K562 (cell line): ENCODE results near the gene SH3TC1. TPM values are rescaled to one million over a fixed set of nuclear protein-coding genes. Genes with fewer than 3 reads are reported as not detected.

Experiments
- BRCA1 ChIP-seq, 2 experiments: fragments of 450-650 bp in 1 of 2; sonication (generic) in 1 of 2; formaldehyde crosslinking in 1 of 2; IDR thresholded peaks; 2 replicates each; pipeline versions ENCODE4 v1.5.0 to v1.6.1; 2017 to 2020; ENCODE audit warnings: mild to moderate bottlenecking in 1 of 2, missing genetic modification reagents in 1 of 2
- CEBPZ ChIP-seq: fragments of 150-350 bp; IDR thresholded peaks from 2 replicates; pipeline ENCODE4 v1.6.1; 2014; ENCODE audit warnings: low read depth, mild to moderate bottlenecking, low read length, borderline replicate concordance
- DDX20 ChIP-seq: fragments of 450-650 bp; IDR thresholded peaks from 2 replicates; pipeline ENCODE4 v1.6.1; 2016; ENCODE audit warnings: missing genetic modification characterization, low read depth, mild to moderate bottlenecking, missing compliant biosample characterization, moderate library complexity
- KDM2B ChIP-seq: fragments of 250-450 bp; sonication (Bioruptor Pico); IDR thresholded peaks from 2 replicates; pipeline ENCODE4 v1.8.0; 2021; ENCODE audit warnings: mild to moderate bottlenecking, moderate library complexity
- REST ChIP-seq, 2 experiments: fragments of 450-650 bp; formaldehyde crosslinking in 1 of 2; IDR thresholded peaks; 2 replicates each; pipeline versions ENCODE4 v1.4.0 to v1.6.1; 2014 to 2020; ENCODE audit warnings: mild to moderate bottlenecking in 2 of 2, borderline replicate concordance in 1 of 2, low read depth in 1 of 2
- WHSC1 ChIP-seq: IDR thresholded peaks from one replicate; pipeline ENCODE4 v1.6.1; 2012; ENCODE audit warnings: low read length, control low read depth, inconsistent platforms
- ZHX1 ChIP-seq: fragments of 150-350 bp; conservative IDR thresholded peaks from 2 replicates; pipeline ENCODE4 v1.6.1; 2014; ENCODE audit warnings: low read length
- ZNF639 ChIP-seq, 2 experiments: fragments of 200-800 bp in 1 of 2; sonication (Bioruptor generic) in 1 of 2; sonication (generic) in 1 of 2; formaldehyde crosslinking in 1 of 2; IDR thresholded peaks in 1 of 2; conservative IDR thresholded peaks in 1 of 2; 2 replicates each; pipeline versions ENCODE4 v1.5.0 to v1.6.1; 2016 to 2020; ENCODE audit warnings: missing compliant biosample characterization in 1 of 2, missing genetic modification characterization in 1 of 2, missing genetic modification reagents in 1 of 2
- polyA plus RNA-seq, 8 experiments: library from polyadenylated mRNA; depleted of rRNA in 4 of 8; stranded (reverse) in 5 of 8; unstranded in 3 of 8; fragments of >200 nt; fragmentation: Nextera tagmentation in 2 of 8; fragmentation: Illumina TruSeq in 1 of 8; extraction: Ambion mirVana in 2 of 8; extraction: Trizol in 1 of 8; gene quantifications; 2 replicates each; pipeline versions ENCODE4 v1.2.1 to v1.2.3, GENCODE V29; 2011 to 2014; ENCODE audit warnings: inconsistent platforms in 1 of 8, missing spikeins in 1 of 8
- total RNA-seq, 7 experiments: library from RNA; depleted of rRNA in 6 of 7; stranded (reverse); fragments of >200 nt in 6 of 7; fragmentation: Illumina TruSeq in 2 of 7; extraction: Trizol in 2 of 7; gene quantifications; 2 replicates each; pipeline versions ENCODE4 v1.2.1 to v1.2.3, GENCODE V29; 2011 to 2021; ENCODE audit warnings: low replicate concordance in 1 of 7

SH3TC1 gene
- total and polyA plus RNA-seq, 9 of the 15 experiments (the other 6 are each of a cell fraction or from before 2014, with no cell fraction given): 0.04 to 2.1 (median 0.48) TPM; not detected in 1

- TF ChIP-seq ZHX1 (no peak), ZNF639 (CRISPR knock-in tag; conservative IDR thresholded peaks at IDR 0.05 in 1 of 2, IDR thresholded peaks at IDR 0.05 in 1 of 2) (peak in 1 of 2 experiments; percentile 75; a peak in 1 of 4 replicates), DDX20 (no peak), REST (IDR thresholded peaks at IDR 0.05; ENCODE audit: borderline replicate concordance) (no peak; the same call in 1 of the 2 replicates), REST (CRISPR knock-in tag; IDR thresholded peaks at IDR 0.05; ENCODE audit: low read depth) (no peak), KDM2B (no peak), WHSC1 (no peak), CEBPZ (no peak), BRCA1 (IDR thresholded peaks at IDR 0.05) (no peak), BRCA1 (CRISPR knock-in tag; IDR thresholded peaks at IDR 0.05) (no peak)
Observed at GRCh38 chr4:8252301-8253173, 53.4 kb downstream of the SH3TC1 start (continued).
